ENCODE data around the gene RAB40C.

DNA sequence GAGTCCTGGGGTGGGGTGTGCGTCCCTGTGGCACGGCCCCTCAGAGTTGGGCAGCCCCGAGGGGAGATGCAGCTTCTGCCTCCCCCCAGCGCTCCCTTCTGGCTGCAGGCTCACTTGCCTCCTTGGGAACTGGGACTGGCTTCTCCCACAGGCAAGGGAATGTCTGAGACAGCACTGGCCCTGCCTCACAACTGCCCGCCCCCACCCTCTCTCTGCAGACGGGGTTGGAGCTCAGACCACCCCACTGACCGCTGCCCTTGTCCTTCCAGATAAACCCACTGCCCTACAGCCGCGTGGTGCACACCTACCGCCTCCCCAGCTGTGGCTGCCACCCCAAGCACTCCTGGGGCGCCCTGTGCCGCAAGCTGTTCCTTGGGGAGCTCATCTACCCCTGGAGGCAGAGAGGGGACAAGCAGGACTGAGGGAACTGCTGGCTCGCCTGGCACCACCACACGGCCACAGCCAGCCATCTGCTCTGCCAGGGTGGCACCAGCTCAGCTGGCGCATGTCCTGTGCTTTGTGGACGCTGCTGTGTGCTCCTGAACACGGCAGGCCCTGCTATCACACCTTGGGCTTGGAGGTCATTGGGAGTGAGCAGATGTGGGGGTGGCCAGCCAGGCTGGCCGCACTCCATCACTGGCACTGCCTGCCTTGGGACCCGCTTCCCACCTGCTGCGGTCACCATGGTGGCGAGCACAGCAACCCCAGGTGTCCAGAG is 7.1 kb upstream of the RAB40C start:
- TF ChIP-seq CTCF (IDR thresholded peaks at IDR 0.05) (no peak), POLR2A (IDR thresholded peaks at IDR 0.05) (no peak)
